ENCODE data around the gene B9D2.

GRCh38 chr19:41350735-41351338 is 13.1 kb downstream of the B9D2 start:
- TF ChIP-seq POLR2A (IDR thresholded peaks at IDR 0.05) = no peak
- TF ChIP-seq CTCF (IDR thresholded peaks at IDR 0.05) = no peak
- no peak for TF ChIP-seq POLR2AphosphoS5 (IDR thresholded peaks at IDR 0.05)
- no peak for TF ChIP-seq EP300 (IDR thresholded peaks at IDR 0.05; ENCODE audit: low read depth)

Measured in transverse colon (tissue), 4 donors.